HG03565 (cell line): ENCODE measurements around the gene ENOX1.

Experiments used
- ATAC-seq: cut with Tn5 transposase; IDR thresholded peaks from one replicate; pipeline ENCODE4 v1.9.1; 2021; ENCODE audit warnings: mild to moderate bottlenecking, moderate library complexity; ENCODE audit not compliant: unreplicated experiment

ENOX1 gene

GRCh38 chr13:43611281-43612273 lies 175.2 kb downstream of the ENOX1 start:
- ATAC-seq, result no peak

- ATAC-seq, result no peak
Observed at GRCh38 chr13:43608400-43609137, 178.2 kb downstream of the ENOX1 start.

- no peak for ATAC-seq
Observed at GRCh38 chr13:43597599-43597945, 189.2 kb downstream of the ENOX1 start.

GRCh38 chr13:43596924-43597598 lies 189.7 kb downstream of the ENOX1 start:
- ATAC-seq, result no peak

GRCh38 chr13:43596006-43596405 lies 190.8 kb downstream of the ENOX1 start:
- no peak for ATAC-seq

GRCh38 chr13:43587376-43587775 lies 199.4 kb downstream of the ENOX1 start:
- no peak for ATAC-seq

- ATAC-seq, result no peak
Observed at GRCh38 chr13:43584751-43585150, 202.0 kb downstream of the ENOX1 start.

- ATAC-seq, result no peak
Observed at GRCh38 chr13:43583321-43583720, 203.5 kb downstream of the ENOX1 start.

GRCh38 chr13:43580280-43580679 lies 206.5 kb downstream of the ENOX1 start:
- no peak for ATAC-seq

- ATAC-seq, result no peak
Observed at GRCh38 chr13:43579321-43579720, 207.5 kb downstream of the ENOX1 start.

GRCh38 chr13:43574605-43575004 lies 212.2 kb downstream of the ENOX1 start:
- no peak for ATAC-seq

GRCh38 chr13:43573802-43574514 lies 212.8 kb downstream of the ENOX1 start:
- ATAC-seq, result no peak

GRCh38 chr13:43573361-43573740 lies 213.4 kb downstream of the ENOX1 start:
- ATAC-seq, result no peak

- no peak for ATAC-seq
Observed at GRCh38 chr13:43572656-43573360, 214.0 kb downstream of the ENOX1 start.

GRCh38 chr13:43569658-43570057 lies 217.1 kb downstream of the ENOX1 start:
- ATAC-seq, result no peak

GRCh38 chr13:43567608-43568007 lies 219.2 kb downstream of the ENOX1 start:
- no peak for ATAC-seq

- no peak for ATAC-seq
Observed at GRCh38 chr13:43564952-43565351, 221.8 kb downstream of the ENOX1 start.

- ATAC-seq, result no peak
Observed at GRCh38 chr13:43561081-43561480, 225.7 kb downstream of the ENOX1 start.

GRCh38 chr13:43558939-43559338 lies 227.8 kb downstream of the ENOX1 start:
- no peak for ATAC-seq

GRCh38 chr13:43558326-43558725 lies 228.4 kb downstream of the ENOX1 start:
- no peak for ATAC-seq
